ENCODE results near the gene WDR20. TPM values are rescaled to one million over a fixed set of nuclear protein-coding genes. Genes with fewer than 3 reads are reported as not detected.
"Not testable (repeated sequence)": the region's sequence is repeated elsewhere in the genome, so short reads cannot be mapped to it uniquely, and the experiment has no call there.

WDR20 gene
- total and polyA plus RNA-seq, 2 donors (not counting 3 experiments of a cell fraction or from before 2014, with no cell fraction given), result 12.2 to 22.4 TPM

DNA sequence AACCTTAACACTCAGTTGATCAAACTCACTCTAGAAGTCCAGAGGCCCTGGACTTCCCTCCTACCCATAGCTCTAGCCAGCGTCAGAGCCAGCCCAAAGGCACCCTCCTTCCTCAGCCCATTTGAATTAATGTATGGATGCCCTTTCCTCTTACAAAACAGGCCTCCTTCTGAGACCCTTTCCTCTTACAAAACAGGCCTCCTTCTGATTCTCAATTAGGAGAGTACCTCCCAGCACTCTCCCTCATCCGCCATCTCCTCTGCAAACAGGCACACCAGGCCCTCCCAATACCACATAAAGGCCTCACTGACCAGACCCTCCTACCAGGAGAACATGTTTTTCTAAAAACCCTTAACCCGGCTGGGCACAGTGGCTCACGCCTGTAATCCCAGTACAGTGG, 99.5 kb downstream of the WDR20 start:
- Histone ChIP-seq H3K4me1 (ENCODE audit: control insufficient read depth, extremely low read depth, insufficient read depth, low read length) (peaks cover 3% of the 10 kb centered on the region), H3K9ac (replicated peaks; ENCODE audit: extremely low read depth, insufficient read depth, low read length) (no peak overlapping the region), H3K36me3 (ENCODE audit: control insufficient read depth in 2 of 2, extremely low read depth in 1 of 2, insufficient read depth in 2 of 2, low read length in 2 of 2) (no peaks in the 10 kb centered on the region), H3K4me3 (replicated peaks in 1 of 3; ENCODE audit: insufficient read depth in 1 of 3, low read depth in 1 of 3, low read length in 3 of 3) (no peak overlapping the region), H2AFZ (ENCODE audit: low read depth, low read length) (no peak overlapping the region), H4K20me1 (replicated peaks; ENCODE audit: control insufficient read depth, extremely low read depth, insufficient read depth, low read length) (no peaks in the 10 kb centered on the region), H3K27me3 (ENCODE audit: control insufficient read depth in 2 of 2, insufficient read depth in 2 of 2, low read length in 2 of 2) (no peaks in the 10 kb centered on the region), H3K79me2 (ENCODE audit: control insufficient read depth, insufficient read depth, low read length) (no peaks in the 10 kb centered on the region), H3K27ac (ENCODE audit: insufficient read depth, low read depth, low read length) (no peak overlapping the region), H3K9me3 (replicated peaks; ENCODE audit: control insufficient read depth, insufficient read depth, low read length) (no peaks in the 10 kb centered on the region), H3K9me1 (replicated peaks; ENCODE audit: control insufficient read depth, extremely low read depth, insufficient read depth, low read length) (no peaks in the 10 kb centered on the region), H3K4me2 (ENCODE audit: insufficient read depth, low read length) (no peak overlapping the region)
- intact Hi-C loops (cut with micrococcal nuclease), result loop anchor here (10.0 kb wide), 1 partner anchor 276 kb away; no protein-coding TSS in a partner anchor
- dilution Hi-C loops (cut with MboI; ENCODE audit: extremely low pct_ligation_motif_present, low sequenced_read_pairs), result no loop called here
- FAIRE-seq (no peak), DNase-seq (ENCODE audit: low read depth, low spot score) (no peak)
- ChIA-PET CTCF (interaction anchor here (4.1 kb wide), 1 partner anchor 75 kb away, joined by 32 read pairs; no protein-coding TSS in a partner anchor), POLR2A (no interaction called here)
- no TSS peak for BruUV-seq (replicated peaks)
- no peak for TF ChIP-seq FOS (IDR thresholded peaks at IDR 0.05; ENCODE audit: borderline replicate concordance, insufficient read depth, low read length)
- no peak for TF ChIP-seq POLR2AphosphoS5 (IDR thresholded peaks at IDR 0.05; ENCODE audit: insufficient read depth, low read depth, low read length)
- TF ChIP-seq MYC (IDR thresholded peaks at IDR 0.05; ENCODE audit: low read depth, low read length), result no peak
- no peak for TF ChIP-seq GATA2 (IDR thresholded peaks at IDR 0.05; ENCODE audit: insufficient read depth, insufficient read length, low read depth, low read length)
- TF ChIP-seq EZH2 (IDR thresholded peaks at IDR 0.05; ENCODE audit: borderline replicate concordance, low read depth, low read length, severe bottlenecking), result no peak
- no peak for TF ChIP-seq JUN (IDR thresholded peaks at IDR 0.05; ENCODE audit: borderline replicate concordance, insufficient read depth, insufficient read length, low read depth)
- TF ChIP-seq, protein P1, sequence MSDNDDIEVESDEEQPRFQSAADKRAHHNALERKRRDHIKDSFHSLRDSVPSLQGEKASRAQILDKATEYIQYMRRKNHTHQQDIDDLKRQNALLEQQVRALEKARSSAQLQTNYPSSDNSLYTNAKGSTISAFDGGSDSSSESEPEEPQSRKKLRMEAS (IDR thresholded peaks at IDR 0.05; ENCODE audit: insufficient read depth, insufficient read length), result no peak
- no peak for TF ChIP-seq POLR2A (IDR thresholded peaks at IDR 0.05; ENCODE audit: low read depth, low read length)
- TF ChIP-seq, protein P2, sequence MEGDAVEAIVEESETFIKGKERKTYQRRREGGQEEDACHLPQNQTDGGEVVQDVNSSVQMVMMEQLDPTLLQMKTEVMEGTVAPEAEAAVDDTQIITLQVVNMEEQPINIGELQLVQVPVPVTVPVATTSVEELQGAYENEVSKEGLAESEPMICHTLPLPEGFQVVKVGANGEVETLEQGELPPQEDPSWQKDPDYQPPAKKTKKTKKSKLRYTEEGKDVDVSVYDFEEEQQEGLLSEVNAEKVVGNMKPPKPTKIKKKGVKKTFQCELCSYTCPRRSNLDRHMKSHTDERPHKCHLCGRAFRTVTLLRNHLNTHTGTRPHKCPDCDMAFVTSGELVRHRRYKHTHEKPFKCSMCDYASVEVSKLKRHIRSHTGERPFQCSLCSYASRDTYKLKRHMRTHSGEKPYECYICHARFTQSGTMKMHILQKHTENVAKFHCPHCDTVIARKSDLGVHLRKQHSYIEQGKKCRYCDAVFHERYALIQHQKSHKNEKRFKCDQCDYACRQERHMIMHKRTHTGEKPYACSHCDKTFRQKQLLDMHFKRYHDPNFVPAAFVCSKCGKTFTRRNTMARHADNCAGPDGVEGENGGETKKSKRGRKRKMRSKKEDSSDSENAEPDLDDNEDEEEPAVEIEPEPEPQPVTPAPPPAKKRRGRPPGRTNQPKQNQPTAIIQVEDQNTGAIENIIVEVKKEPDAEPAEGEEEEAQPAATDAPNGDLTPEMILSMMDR (IDR thresholded peaks at IDR 0.05; ENCODE audit: extremely low read depth in 1 of 2, insufficient read depth in 1 of 2, low read depth in 1 of 2, low read length in 2 of 2), result no peak

DNA sequence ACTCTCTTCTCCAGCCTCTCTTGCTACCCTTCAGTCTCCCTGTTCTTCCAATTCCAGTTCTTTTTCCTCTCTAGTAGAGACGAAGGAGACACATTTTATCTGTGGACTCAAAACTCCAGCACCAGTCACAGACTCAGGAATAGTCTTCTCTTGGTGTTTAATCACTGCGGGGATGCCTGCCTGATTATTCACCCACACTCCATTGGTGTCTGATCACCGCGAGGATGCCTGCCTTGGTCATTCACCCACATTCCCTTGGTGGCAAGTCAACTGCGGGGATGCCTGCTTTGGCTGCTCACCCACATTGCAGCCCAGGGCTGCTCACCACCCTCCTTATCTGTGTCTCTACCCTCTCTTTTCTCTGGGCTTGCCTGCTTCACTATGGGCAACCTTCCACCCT, 100.8 kb downstream of the WDR20 start:
- DNase-seq (ENCODE audit: low read depth, low spot score); dilution Hi-C loops (cut with MboI; ENCODE audit: extremely low pct_ligation_motif_present, low sequenced_read_pairs); H3K4me3 ChIP-seq (replicated peaks in 1 of 3; ENCODE audit: insufficient read depth in 1 of 3, low read depth in 1 of 3, low read length in 3 of 3); H3K27me3 ChIP-seq (ENCODE audit: control insufficient read depth in 2 of 2, insufficient read depth in 2 of 2, low read length in 2 of 2); H3K36me3 ChIP-seq (ENCODE audit: control insufficient read depth in 2 of 2, extremely low read depth in 1 of 2, insufficient read depth in 2 of 2, low read length in 2 of 2); H4K20me1 ChIP-seq (replicated peaks; ENCODE audit: control insufficient read depth, extremely low read depth, insufficient read depth, low read length); H3K9me3 ChIP-seq (replicated peaks; ENCODE audit: control insufficient read depth, insufficient read depth, low read length); POLR2A ChIA-PET; H3K4me2 ChIP-seq (ENCODE audit: insufficient read depth, low read length); H3K9me1 ChIP-seq (replicated peaks; ENCODE audit: control insufficient read depth, extremely low read depth, insufficient read depth, low read length); H3K9ac ChIP-seq (replicated peaks; ENCODE audit: extremely low read depth, insufficient read depth, low read length); BruUV-seq (replicated peaks); H3K79me2 ChIP-seq (ENCODE audit: control insufficient read depth, insufficient read depth, low read length); FAIRE-seq; intact Hi-C loops (cut with micrococcal nuclease); H3K27ac ChIP-seq (ENCODE audit: insufficient read depth, low read depth, low read length); H2AFZ ChIP-seq (ENCODE audit: low read depth, low read length); H3K4me1 ChIP-seq (ENCODE audit: control insufficient read depth, extremely low read depth, insufficient read depth, low read length); CTCF ChIA-PET: not testable (repeated sequence)
